SK-N-SH treated with all-trans-retinoic acid at 6 μM for 48 hours (cell line): ENCODE measurements around the gene PARVG.

Experiments used
- ATAC-seq: fragments of 200-7000 bp; cut with Tn5 transposase; 3 replicates; pipeline ENCODE4 v1.9.1; 2020; ENCODE audit warnings: mild to moderate bottlenecking, moderate library complexity
- ARNTL ChIP-seq: fragments of 450-650 bp; formaldehyde crosslinking; IDR thresholded peaks from 2 replicates; pipeline ENCODE4 v1.5.0; 2020; ENCODE audit warnings: low read depth, mild to moderate bottlenecking, moderate library complexity, borderline replicate concordance
- BACH2 ChIP-seq: fragments of 250-450 bp; sonication (Bioruptor Pico); IDR thresholded peaks from 2 replicates; pipeline ENCODE4 v1.9.0; 2021; ENCODE audit warnings: mild to moderate bottlenecking, borderline replicate concordance
- CREB5 ChIP-seq: fragments of 250-450 bp; sonication (Bioruptor Pico); IDR thresholded peaks from 2 replicates; pipeline ENCODE4 v1.5.1; 2020; ENCODE audit warnings: low read depth, mild to moderate bottlenecking, moderate library complexity
- CSDC2 ChIP-seq: fragments of 250-450 bp; sonication (Bioruptor Pico); IDR thresholded peaks from 2 replicates; pipeline ENCODE4 v1.5.0; 2020; ENCODE audit warnings: mild to moderate bottlenecking, moderate library complexity
- ESRRG ChIP-seq: fragments of 250-450 bp; sonication (Bioruptor Pico); IDR thresholded peaks from 2 replicates; pipeline ENCODE4 v1.6.1; 2021; ENCODE audit warnings: mild to moderate bottlenecking
- GLIS3 ChIP-seq: fragments of 250-450 bp; sonication (Bioruptor Pico); IDR thresholded peaks from 2 replicates; pipeline ENCODE4 v1.5.0; 2020; ENCODE audit warnings: mild to moderate bottlenecking, moderate library complexity
- ISL1 ChIP-seq: fragments of 250-450 bp; sonication (Bioruptor Pico); IDR thresholded peaks from 2 replicates; pipeline ENCODE4 v2.1.2; 2022; ENCODE audit warnings: mild to moderate bottlenecking, moderate library complexity
- OSR1 ChIP-seq: fragments of 250-450 bp; sonication (Bioruptor Pico); IDR thresholded peaks from 2 replicates; pipeline ENCODE4 v1.8.0; 2022; ENCODE audit warnings: moderate library complexity, mild to moderate bottlenecking, inconsistent platforms
- RARB ChIP-seq: fragments of 250-450 bp; sonication (Bioruptor Pico); IDR thresholded peaks from 2 replicates; pipeline ENCODE4 v1.8.0; 2021; ENCODE audit warnings: mild to moderate bottlenecking, moderate library complexity
- SNAI2 ChIP-seq: fragments of 250-450 bp; sonication (Bioruptor Pico); IDR thresholded peaks from 2 replicates; pipeline ENCODE4 v1.5.0; 2020; ENCODE audit warnings: mild to moderate bottlenecking, moderate library complexity
- TCF4 ChIP-seq: fragments of 250-450 bp; sonication (Bioruptor Pico); IDR thresholded peaks from 2 replicates; pipeline ENCODE4 v1.8.0; 2021; ENCODE audit warnings: mild to moderate bottlenecking, moderate library complexity, borderline replicate concordance
- TSHZ2 ChIP-seq: fragments of 250-450 bp; sonication (Bioruptor Pico); IDR thresholded peaks from 2 replicates; pipeline ENCODE4 v1.5.0; 2020; ENCODE audit warnings: mild to moderate bottlenecking, moderate library complexity
- ZC3H10 ChIP-seq: fragments of 250-450 bp; sonication (Bioruptor Pico); IDR thresholded peaks from 2 replicates; pipeline ENCODE4 v1.5.1; 2021; ENCODE audit warnings: mild to moderate bottlenecking, moderate library complexity
- ZFP3 ChIP-seq: fragments of 250-450 bp; sonication (Bioruptor Pico); IDR thresholded peaks from 2 replicates; pipeline ENCODE4 v1.5.0; 2020; ENCODE audit warnings: mild to moderate bottlenecking, moderate library complexity
- ZFP30 ChIP-seq: fragments of 450-650 bp; formaldehyde crosslinking; IDR thresholded peaks from 2 replicates; pipeline ENCODE4 v1.5.0; 2022; ENCODE audit warnings: mild to moderate bottlenecking, moderate library complexity
- ZNF70 ChIP-seq: fragments of 450-650 bp; formaldehyde crosslinking; IDR thresholded peaks from 2 replicates; pipeline ENCODE4 v1.5.0; 2020; ENCODE audit warnings: mild to moderate bottlenecking, moderate library complexity
- ZNF8 ChIP-seq: fragments of 450-650 bp; formaldehyde crosslinking; IDR thresholded peaks from 2 replicates; pipeline ENCODE4 v1.5.0; 2020; ENCODE audit warnings: mild to moderate bottlenecking, moderate library complexity
- TF ChIP-seq, protein P1 (sequence below): fragments of 250-450 bp; sonication (Bioruptor Pico); IDR thresholded peaks from 2 replicates; pipeline ENCODE4 v1.8.0; 2020; ENCODE audit warnings: mild to moderate bottlenecking, moderate library complexity, borderline replicate concordance
- TF ChIP-seq, protein P2 (sequence below): fragments of 250-450 bp; sonication (Bioruptor Pico); IDR thresholded peaks from 2 replicates; pipeline ENCODE4 v1.8.0; 2021; ENCODE audit warnings: low read depth, mild to moderate bottlenecking, moderate library complexity, borderline replicate concordance

PARVG gene

DNA sequence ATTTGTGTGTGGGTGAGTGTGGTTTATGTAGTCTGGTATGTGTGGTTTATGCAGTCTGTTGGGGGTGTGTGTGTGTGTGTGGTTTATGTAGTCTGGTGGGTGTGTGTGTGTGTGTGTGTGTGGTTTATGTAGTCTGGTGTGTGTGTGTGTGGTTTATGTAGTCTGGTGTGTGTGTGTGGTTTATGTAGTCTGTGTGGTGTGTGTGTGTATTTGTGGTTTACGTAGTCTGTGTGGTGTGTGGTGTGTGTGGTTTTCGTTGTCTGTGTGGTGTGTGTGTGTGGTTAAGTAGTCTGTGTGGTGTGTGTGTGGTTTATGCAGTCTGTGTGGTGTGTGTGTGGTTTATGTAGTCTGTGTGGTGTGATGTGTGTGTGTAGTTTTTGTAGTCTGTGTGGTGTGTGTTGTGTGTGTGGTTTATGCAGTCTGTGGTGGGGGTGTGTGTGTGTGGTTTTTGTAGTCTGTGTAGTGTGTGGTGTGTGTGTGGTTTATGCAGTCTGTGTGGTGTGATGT, 26.2 kb upstream of the PARVG start:
- TF ChIP-seq CREB5 (CRISPR knock-in tag) (no peak), BACH2 (CRISPR knock-in tag) (no peak), SNAI2 (CRISPR knock-in tag) (no peak), TSHZ2 (CRISPR knock-in tag) (no peak), ISL1 (no peak), ZFP30 (no peak), ZNF70 (no peak)
- TF ChIP-seq, protein P1, sequence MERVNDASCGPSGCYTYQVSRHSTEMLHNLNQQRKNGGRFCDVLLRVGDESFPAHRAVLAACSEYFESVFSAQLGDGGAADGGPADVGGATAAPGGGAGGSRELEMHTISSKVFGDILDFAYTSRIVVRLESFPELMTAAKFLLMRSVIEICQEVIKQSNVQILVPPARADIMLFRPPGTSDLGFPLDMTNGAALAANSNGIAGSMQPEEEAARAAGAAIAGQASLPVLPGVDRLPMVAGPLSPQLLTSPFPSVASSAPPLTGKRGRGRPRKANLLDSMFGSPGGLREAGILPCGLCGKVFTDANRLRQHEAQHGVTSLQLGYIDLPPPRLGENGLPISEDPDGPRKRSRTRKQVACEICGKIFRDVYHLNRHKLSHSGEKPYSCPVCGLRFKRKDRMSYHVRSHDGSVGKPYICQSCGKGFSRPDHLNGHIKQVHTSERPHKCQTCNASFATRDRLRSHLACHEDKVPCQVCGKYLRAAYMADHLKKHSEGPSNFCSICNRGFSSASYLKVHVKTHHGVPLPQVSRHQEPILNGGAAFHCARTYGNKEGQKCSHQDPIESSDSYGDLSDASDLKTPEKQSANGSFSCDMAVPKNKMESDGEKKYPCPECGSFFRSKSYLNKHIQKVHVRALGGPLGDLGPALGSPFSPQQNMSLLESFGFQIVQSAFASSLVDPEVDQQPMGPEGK (CRISPR knock-in tag): no peak

DNA sequence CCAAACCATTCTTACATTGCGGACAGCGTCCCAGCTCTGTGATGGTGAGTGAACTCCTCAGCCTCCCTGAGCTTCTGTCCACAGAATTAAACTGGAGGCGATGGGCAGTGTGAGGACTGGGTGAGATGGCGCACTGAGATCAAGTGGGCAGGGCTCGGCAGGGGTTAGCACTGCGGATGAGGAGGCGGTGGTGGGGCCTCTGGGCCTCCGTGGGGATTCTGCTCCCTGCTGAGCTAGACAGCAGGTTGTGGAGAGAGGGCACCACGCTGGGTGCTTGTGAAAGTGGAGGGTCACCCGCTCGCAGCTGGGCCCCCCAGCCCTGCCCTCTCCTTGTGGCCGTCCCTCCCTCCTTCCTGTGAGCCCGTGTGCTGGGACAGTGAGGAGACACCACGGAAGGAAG, 25.6 kb upstream of the PARVG start:
- no peak for ATAC-seq

More for the DNA sequence above, 26.2 kb upstream of the PARVG start:
- no peak for ATAC-seq

GRCh38 chr22:44157916-44158618, 22.7 kb upstream of the PARVG start:
- ATAC-seq: no peak
- TF ChIP-seq CREB5 (CRISPR knock-in tag) (no peak), ISL1 (no peak)

More for the DNA sequence above, 25.6 kb upstream of the PARVG start:
- no peak for TF ChIP-seq OSR1 (CRISPR knock-in tag)
- no peak for TF ChIP-seq RARB
- TF ChIP-seq CREB5 (CRISPR knock-in tag): no peak
- TF ChIP-seq, all 23 proteins: peak for 0

DNA sequence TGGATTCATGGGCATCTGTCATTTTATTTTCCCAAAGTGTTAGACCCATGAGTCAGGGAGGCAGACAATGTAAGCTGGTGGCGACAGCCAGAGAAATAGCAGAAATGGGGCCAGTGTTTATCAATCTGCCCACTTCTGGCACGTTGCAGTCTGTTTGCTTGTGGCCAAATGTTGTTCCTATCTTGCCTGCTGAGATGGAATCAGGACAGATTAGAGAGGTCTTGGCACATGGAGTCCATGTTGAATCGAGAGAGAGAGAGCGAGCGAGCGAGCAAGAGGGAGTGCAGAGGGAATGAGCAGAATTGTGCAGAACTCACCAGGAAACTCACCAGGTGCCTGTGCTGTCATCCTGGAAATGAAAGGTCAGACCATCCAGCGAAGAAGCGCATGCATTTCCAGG, 21.9 kb upstream of the PARVG start:
- ATAC-seq: no peak; the same call in 2 of the 3 replicates
- TF ChIP-seq, protein P1 (CRISPR knock-in tag): no peak
- no peak for TF ChIP-seq ZFP30
- no peak for TF ChIP-seq RARB
- TF ChIP-seq GLIS3 (CRISPR knock-in tag): no peak
- no peak for TF ChIP-seq ESRRG (CRISPR knock-in tag)
- TF ChIP-seq TSHZ2 (CRISPR knock-in tag): no peak
- no peak for TF ChIP-seq ZC3H10
- no peak for TF ChIP-seq BACH2 (CRISPR knock-in tag)
- TF ChIP-seq ISL1: no peak
- no peak for TF ChIP-seq CSDC2
- TF ChIP-seq ZNF8 (CRISPR knock-in tag): no peak
- no peak for TF ChIP-seq ZFP3 (CRISPR knock-in tag)
- no peak for TF ChIP-seq TCF4 (CRISPR knock-in tag)
- TF ChIP-seq, protein P2, sequence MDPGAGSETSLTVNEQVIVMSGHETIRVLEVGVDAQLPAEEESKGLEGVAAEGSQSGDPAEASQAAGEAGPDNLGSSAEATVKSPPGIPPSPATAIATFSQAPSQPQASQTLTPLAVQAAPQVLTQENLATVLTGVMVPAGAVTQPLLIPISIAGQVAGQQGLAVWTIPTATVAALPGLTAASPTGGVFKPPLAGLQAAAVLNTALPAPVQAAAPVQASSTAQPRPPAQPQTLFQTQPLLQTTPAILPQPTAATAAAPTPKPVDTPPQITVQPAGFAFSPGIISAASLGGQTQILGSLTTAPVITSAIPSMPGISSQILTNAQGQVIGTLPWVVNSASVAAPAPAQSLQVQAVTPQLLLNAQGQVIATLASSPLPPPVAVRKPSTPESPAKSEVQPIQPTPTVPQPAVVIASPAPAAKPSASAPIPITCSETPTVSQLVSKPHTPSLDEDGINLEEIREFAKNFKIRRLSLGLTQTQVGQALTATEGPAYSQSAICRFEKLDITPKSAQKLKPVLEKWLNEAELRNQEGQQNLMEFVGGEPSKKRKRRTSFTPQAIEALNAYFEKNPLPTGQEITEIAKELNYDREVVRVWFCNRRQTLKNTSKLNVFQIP: no peak
- TF ChIP-seq ARNTL (CRISPR knock-in tag): no peak
- no peak for TF ChIP-seq SNAI2 (CRISPR knock-in tag)
